HCEC 1CT (cell line): ENCODE data around the gene ZNF576.
"Not testable (repeated sequence)": the region's sequence is repeated elsewhere in the genome, so short reads cannot be mapped to it uniquely, and the experiment has no call there.

Experiments used
- DNase-seq: peaks from one replicate; pipeline ENCODE4 v3.0.0-alpha.2; 2017

Gene ZNF576

GRCh38 chr19:43575156-43575950 lies 21.0 kb upstream of the ZNF576 start, which contains the start of the genes PINLYP and XRCC1:
TSS of gene PINLYP (plus strand) at chr19:43575801. CDS start at chr19:43577192, 1,391 bp downstream.
TSS of gene XRCC1 (minus strand) at chr19:43575527. CDS start at chr19:43575458, 69 bp downstream.
- DNase-seq, result peak; percentile 99

GRCh38 chr19:43575955-43576878 lies 20.2 kb upstream of the ZNF576 start:
- no peak for DNase-seq

- DNase-seq, result no peak
Observed at GRCh38 chr19:43578787-43579186, 17.6 kb upstream of the ZNF576 start.

GRCh38 chr19:43581467-43581866 lies 14.9 kb upstream of the ZNF576 start:
- no peak for DNase-seq

- no peak for DNase-seq
Observed at GRCh38 chr19:43582495-43582894, 13.9 kb upstream of the ZNF576 start.

GRCh38 chr19:43584484-43584883 lies 11.9 kb upstream of the ZNF576 start:
- no peak for DNase-seq

GRCh38 chr19:43586346-43586745 lies 10.0 kb upstream of the ZNF576 start:
- DNase-seq, result no peak

- DNase-seq, result not testable (repeated sequence)
Observed at GRCh38 chr19:43587029-43587428, 9.4 kb upstream of the ZNF576 start.

- no peak for DNase-seq
Observed at GRCh38 chr19:43589277-43589676, 7.1 kb upstream of the ZNF576 start.

GRCh38 chr19:43589678-43590077 lies 6.7 kb upstream of the ZNF576 start:
- no peak for DNase-seq

- DNase-seq, result no peak
Observed at GRCh38 chr19:43591904-43592772, 4.3 kb upstream of the ZNF576 start.

GRCh38 chr19:43592800-43593350 lies 3.5 kb upstream of the ZNF576 start:
- no peak for DNase-seq

GRCh38 chr19:43594081-43594697 lies 2.2 kb upstream of the ZNF576 start:
- no peak for DNase-seq

- peak; percentile 40 for DNase-seq
Observed at GRCh38 chr19:43594710-43595604, 1.4 kb upstream of the ZNF576 start.

- no peak for DNase-seq
Observed at GRCh38 chr19:43595605-43595998, 793 bp upstream of the ZNF576 start.

- DNase-seq, result no peak
Observed at GRCh38 chr19:43596842-43597461, 557 bp downstream of the ZNF576 start.

- DNase-seq, result no peak
Observed at GRCh38 chr19:43597876-43598275, 1.5 kb downstream of the ZNF576 start.

GRCh38 chr19:43598445-43599240 lies 2.2 kb downstream of the ZNF576 start:
- no peak for DNase-seq

GRCh38 chr19:43599635-43600295 lies 3.4 kb downstream of the ZNF576 start:
- DNase-seq, result no peak
